Lung (tissue), 12 donors: ENCODE measurements around the gene TPST2. TPM values are rescaled to one million over a fixed set of nuclear protein-coding genes. Genes with fewer than 3 reads are reported as not detected.

Experiments
- ATAC-seq: fragments of 200-7000 bp; cut with Tn5 transposase; one replicate; pipeline ENCODE4 v1.9.1; 2020; ENCODE audit warnings: moderate number of reproducible peaks; ENCODE audit not compliant: insufficient read depth, low FRiP score
- DNase-seq, 3 donors: peaks; one replicate each; pipeline ENCODE4 v3.0.0-alpha.2; 2013 to 2017
- H3K27ac ChIP-seq, 2 donors: one replicate each; pipeline ENCODE4 v1.5.1; 2013; ENCODE audit warnings: mild to moderate bottlenecking in 2 of 2, moderate library complexity in 2 of 2, control low read depth in 1 of 2, inconsistent platforms in 1 of 2, low read depth in 1 of 2, low read length in 1 of 2
- H3K27me3 ChIP-seq, 3 donors: one replicate each; pipeline ENCODE4 v1.5.1; 2013; ENCODE audit warnings: low read length in 2 of 3; ENCODE audit not compliant: control insufficient read depth in 3 of 3, insufficient read depth in 3 of 3
- H3K36me3 ChIP-seq, 4 donors: one replicate each; pipeline ENCODE4 v1.5.1; 2013; ENCODE audit warnings: low read length in 4 of 4, mild to moderate bottlenecking in 1 of 4, moderate library complexity in 1 of 4; ENCODE audit not compliant: control insufficient read depth in 4 of 4, insufficient read depth in 4 of 4
- H3K4me1 ChIP-seq, 5 donors: one replicate each; pipeline ENCODE4 v1.5.1; 2013; ENCODE audit warnings: low read length in 5 of 5, mild to moderate bottlenecking in 2 of 5, moderate library complexity in 1 of 5; ENCODE audit not compliant: control insufficient read depth in 5 of 5, insufficient read depth in 5 of 5
- H3K4me3 ChIP-seq: one replicate; pipeline ENCODE4 v1.5.1; 2013; ENCODE audit warnings: mild to moderate bottlenecking, control low read depth, moderate library complexity
- H3K9ac ChIP-seq, 2 donors: one replicate each; pipeline ENCODE4 v1.5.1; 2013; ENCODE audit warnings: low read length in 2 of 2, control low read depth in 1 of 2; ENCODE audit not compliant: insufficient read depth in 1 of 2
- H3K9me3 ChIP-seq, 4 donors: one replicate each; pipeline ENCODE4 v1.5.1; 2013; ENCODE audit warnings: low read length in 3 of 4, mild to moderate bottlenecking in 1 of 4, moderate library complexity in 1 of 4; ENCODE audit not compliant: control insufficient read depth in 4 of 4, insufficient read depth in 3 of 4
- CTCF ChIP-seq: IDR thresholded peaks from 2 replicates; pipeline ENCODE4 v1.5.1; 2012; ENCODE audit warnings: mild to moderate bottlenecking; ENCODE audit errors: control extremely low read depth, extremely low read depth
- WGBS, 2 donors: extraction: QIAGEN DNeasy Blood & Tissue Kit; methylation state at CpG; one replicate each; pipeline ENCODE4 v1.1.7; 2013; 5-methylcytosine and 5-hydroxymethylcytosine counted together
- polyA plus RNA-seq, 2 donors: library from polyadenylated mRNA; stranded (reverse); fragments of 200-250 nt; gene quantifications; one replicate each; pipeline ENCODE4 v1.2.1, GENCODE V29; 2013
- total RNA-seq, 2 donors: library from RNA; depleted of rRNA in 1 of 2; stranded (reverse); fragments of >200 nt in 1 of 2; gene quantifications; one replicate each; pipeline ENCODE4 v1.2.1, GENCODE V29; 2014 to 2021
- donor health status: control.
- donor health status: control.
- donor health status: Bipolar disorder and iron deficiency.
- donor health status: healthy.
- donor health status: DM: yes; HTN: yes; CAD: no.

TPST2 gene
- total and polyA plus RNA-seq, 4 donors, result 32.6 to 72.3 (median 59.9) TPM

DNA sequence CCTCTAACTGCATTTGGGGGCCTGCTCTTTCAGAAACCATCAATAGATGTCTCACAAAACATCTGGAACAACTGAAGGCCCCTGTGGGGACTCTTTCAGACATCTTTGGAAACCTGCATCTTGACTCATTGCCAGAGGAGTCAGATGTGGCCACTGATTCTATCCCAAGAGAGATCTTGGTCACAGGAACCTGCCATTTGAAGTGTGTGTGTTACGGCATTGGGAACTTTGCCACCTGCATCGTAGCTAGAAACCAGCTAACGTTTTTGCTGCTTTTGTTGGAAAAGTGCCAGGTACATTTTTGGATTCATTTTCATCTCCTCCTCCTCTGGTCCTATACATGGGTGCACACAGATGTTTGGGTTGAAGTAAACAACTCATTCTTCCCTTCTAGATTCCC lies 101.9 kb downstream of the TPST2 start:
- Histone ChIP-seq H3K9me3 (no peaks in the 10 kb centered on the region), H3K4me1 (peaks cover 0 to 15% (median 3%) of the 10 kb centered on the region in 5 donors), H3K27ac (no peak overlapping the region), H3K4me3 (no peak overlapping the region), H3K27me3 (no peaks in the 10 kb centered on the region), H3K9ac (no peak overlapping the region), H3K36me3 (peaks cover 33 to 41% (median 36%) of the 10 kb centered on the region in 4 donors)
- DNase-seq (no peak), ATAC-seq (no peak)
- no peak for TF ChIP-seq CTCF
- 61 to 73% methylated on average over 3 of the region's 3 CpGs for WGBS, 2 donors

GRCh38 chr22:26486394-26486793 lies 103.5 kb downstream of the TPST2 start:
- ATAC-seq (no peak), DNase-seq (no peak)
- H3K4me3 ChIP-seq, result no peak overlapping the region
- no peak for TF ChIP-seq CTCF
- peaks cover 1 to 25% (median 9%) of the 10 kb centered on the region in 5 donors for H3K4me1 ChIP-seq
- H3K36me3 ChIP-seq, result peaks cover 20 to 29% (median 26%) of the 10 kb centered on the region in 4 donors
- H3K27me3 ChIP-seq, result no peaks in the 10 kb centered on the region
- H3K9ac ChIP-seq, result no peak overlapping the region
- 90 to 91% methylated on average over 5 of the region's 5 CpGs for WGBS, 2 donors
- no peak overlapping the region for H3K27ac ChIP-seq
- no peaks in the 10 kb centered on the region for H3K9me3 ChIP-seq

DNA sequence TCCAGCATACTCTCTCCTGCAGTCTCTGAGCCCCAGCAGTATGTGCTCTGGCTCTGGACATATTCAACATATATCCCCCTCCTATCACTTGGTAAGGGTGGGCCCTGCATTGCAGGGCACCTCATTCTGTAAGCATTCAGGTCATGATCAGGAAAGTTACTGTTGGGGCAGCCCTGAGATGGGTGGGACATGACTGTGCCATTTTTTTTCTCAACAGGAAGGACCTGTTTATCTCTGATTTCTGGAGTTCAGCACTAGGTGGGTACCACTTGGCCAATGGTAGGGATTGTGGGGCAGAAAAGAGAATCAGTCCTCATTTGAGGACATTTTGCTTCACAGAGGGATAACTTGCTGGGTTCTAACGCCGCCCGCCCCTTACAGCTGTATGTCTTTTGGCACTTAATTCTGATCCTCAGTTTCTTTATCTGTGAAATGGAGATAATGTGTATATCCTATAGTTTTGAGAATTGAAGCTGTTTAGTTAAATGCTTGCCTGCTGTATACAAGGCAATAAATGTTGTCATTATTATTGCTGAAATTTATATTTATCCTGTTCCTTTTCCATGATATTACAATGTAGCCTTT lies 104.0 kb downstream of the TPST2 start:
- Histone ChIP-seq H3K36me3 (peaks cover 19 to 27% (median 25%) of the 10 kb centered on the region in 4 donors), H3K4me1 (peaks cover 1 to 25% (median 11%) of the 10 kb centered on the region in 5 donors), H3K4me3 (no peak overlapping the region), H3K27me3 (no peaks in the 10 kb centered on the region), H3K9me3 (no peaks in the 10 kb centered on the region), H3K9ac (no peak overlapping the region), H3K27ac (no peak overlapping the region)
- no peak for TF ChIP-seq CTCF
- WGBS, 2 donors, result 58 to 83% methylated on average over 3 of the region's 3 CpGs
- no peak for ATAC-seq
- no peak for DNase-seq

DNA sequence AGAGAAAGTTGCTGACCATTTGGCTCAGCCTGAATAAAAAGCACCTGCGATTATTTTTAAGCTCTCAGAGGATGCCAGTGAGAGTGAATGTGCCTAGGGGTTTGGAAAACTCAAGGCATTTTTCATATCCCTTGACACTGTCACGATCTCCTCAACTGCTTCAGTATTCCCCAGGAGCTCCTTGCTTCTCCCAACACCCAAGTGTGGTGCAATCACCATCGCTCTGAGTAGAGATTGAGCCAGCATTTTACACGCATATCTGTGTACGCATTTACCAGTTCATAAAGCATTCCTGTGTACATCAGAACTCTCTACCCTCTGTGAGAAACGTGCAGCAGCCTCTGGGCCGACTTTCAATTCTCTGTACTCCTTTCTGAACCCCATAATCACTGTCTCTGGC lies 104.9 kb downstream of the TPST2 start:
- ATAC-seq (no peak), DNase-seq (peak in 1 of 3 donors; percentile 16)
- Histone ChIP-seq H3K36me3 (peaks cover 17 to 28% (median 24%) of the 10 kb centered on the region in 4 donors), H3K4me1 (peaks cover 7 to 30% (median 11%) of the 10 kb centered on the region in 5 donors), H3K9ac (peak overlapping the region in 1 of 2 donors; percentile 39), H3K27me3 (no peaks in the 10 kb centered on the region), H3K4me3 (no peak overlapping the region), H3K9me3 (no peaks in the 10 kb centered on the region), H3K27ac (peak overlapping the region in 1 of 2 donors; percentile 43)
- 47 to 68% methylated on average over 7 of the region's 7 CpGs for WGBS, 2 donors
- TF ChIP-seq CTCF, result no peak
